Activated naive CD4-positive, alpha-beta T cell treated with Interleukin-2 at 50 U/mL for 16 hours (primary cell): ENCODE measurements around the gene SMYD3.
A peak's percentile ranks its signal among the peaks of the same experiment; 100 is the strongest.
"Not testable (repeated sequence)": the region's sequence is repeated elsewhere in the genome, so short reads cannot be mapped to it uniquely, and the experiment has no call there.

ENCODE experiments used
- DNase-seq: peaks from one replicate; pipeline ENCODE4 v3.0.0-alpha.2; 2020

SMYD3 gene

DNA sequence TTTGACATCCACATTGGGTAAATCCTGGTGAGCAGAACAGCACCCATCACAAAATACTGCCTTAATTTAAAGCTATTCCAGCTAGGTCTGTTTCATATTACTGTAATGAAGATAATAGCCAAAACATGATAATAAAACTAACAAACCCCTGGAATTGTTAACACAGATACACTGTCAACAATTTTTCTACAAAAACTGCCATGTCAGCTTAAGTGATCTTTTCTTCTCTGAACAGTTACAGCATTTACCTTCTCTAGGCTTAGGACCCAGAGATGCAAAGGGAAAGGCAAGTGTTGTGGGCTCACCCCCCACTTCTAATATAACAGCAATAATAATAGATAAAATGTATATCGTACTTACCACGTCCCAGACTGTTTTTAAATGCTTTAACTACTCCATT, 92.1 kb downstream of the SMYD3 start:
- no peak for DNase-seq

DNA sequence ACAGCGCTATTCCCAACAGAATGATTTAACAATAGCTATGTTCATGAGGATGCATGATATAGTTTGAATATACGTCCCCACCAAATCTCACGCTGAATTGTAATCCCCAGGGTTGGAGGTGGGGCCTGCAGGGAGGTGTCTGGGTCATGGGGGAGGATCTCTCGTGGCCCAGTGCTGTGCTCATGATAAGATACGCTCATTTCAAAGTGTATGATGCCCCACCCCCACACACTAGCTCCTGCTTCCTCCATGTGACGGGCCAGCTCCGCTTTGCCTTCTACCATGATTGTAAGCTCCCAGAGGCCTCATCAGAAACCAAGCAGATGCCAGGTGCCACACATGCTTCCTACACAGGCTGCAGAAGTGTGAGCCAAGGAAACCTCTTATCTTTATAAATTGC, 93.6 kb downstream of the SMYD3 start:
- no peak for DNase-seq

DNA sequence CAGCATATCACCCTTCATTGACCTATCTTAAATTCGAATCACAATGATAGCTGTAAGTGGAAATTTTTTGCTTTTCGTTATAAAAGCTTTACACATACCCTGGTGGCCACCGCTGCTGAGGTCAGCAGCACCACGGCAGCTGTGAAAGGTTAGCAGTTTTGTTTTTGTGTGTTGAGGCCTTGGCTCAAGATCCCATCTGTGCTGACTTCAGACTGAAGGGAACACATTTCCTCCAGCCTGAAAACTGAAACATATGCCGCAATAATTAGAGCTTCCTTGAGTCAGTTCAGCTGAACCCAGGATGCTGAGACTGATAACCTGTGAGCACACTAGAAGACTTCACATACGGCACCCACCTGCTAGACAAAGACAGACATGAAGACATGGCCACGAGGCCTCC, 103.0 kb downstream of the SMYD3 start:
- DNase-seq: no peak

DNA sequence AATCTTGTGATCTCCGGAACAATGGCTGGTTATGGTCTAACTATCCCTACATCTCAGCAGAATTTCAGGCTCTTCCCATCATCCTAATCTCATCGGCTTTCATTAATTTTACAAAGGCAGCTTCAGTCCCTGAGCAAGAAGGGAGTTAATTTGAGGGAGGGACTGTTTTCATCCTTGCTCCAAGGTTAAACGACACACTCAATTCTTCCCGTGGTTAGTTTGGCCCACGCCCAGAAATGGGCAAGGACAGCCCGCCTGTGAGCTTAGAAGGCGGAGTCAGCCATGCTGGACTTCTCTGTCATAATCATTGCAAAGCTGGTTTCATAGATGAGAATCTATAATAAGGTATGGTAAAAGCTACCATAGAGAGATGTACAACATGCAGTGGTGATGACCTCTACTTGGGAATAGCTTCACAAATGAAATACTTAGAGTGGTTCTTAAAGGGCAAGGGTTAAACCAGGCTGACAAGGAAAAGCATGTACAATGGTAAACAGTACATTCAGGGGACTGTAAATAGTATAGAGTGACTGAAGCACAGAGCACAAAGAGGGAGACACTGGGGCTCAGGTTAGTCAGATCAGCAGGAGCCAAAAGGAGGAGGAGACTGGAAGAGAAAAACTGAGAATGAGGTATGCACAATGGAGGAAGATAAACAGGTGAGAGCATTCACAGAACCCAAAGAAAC, 108.8 kb downstream of the SMYD3 start:
- no peak for DNase-seq

DNA sequence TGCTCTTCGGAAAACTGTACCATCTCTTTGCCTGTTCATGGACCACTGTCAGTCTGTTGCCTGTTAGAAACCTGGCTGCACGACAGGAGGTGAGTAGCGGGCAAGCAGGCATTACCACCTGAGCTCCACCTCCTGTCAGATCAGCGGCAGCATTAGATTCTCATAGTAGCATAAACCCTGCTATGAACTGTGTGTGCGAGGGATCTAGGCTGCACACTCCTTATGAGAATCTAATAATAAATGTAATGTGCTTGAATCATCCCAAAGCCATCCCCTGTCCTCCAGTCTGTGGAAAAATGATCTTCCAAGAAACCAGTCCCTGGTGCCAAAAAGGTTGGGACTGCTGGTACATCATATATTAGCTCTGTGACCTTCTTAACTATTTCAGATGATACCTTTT, 110.0 kb downstream of the SMYD3 start:
- DNase-seq: no peak

DNA sequence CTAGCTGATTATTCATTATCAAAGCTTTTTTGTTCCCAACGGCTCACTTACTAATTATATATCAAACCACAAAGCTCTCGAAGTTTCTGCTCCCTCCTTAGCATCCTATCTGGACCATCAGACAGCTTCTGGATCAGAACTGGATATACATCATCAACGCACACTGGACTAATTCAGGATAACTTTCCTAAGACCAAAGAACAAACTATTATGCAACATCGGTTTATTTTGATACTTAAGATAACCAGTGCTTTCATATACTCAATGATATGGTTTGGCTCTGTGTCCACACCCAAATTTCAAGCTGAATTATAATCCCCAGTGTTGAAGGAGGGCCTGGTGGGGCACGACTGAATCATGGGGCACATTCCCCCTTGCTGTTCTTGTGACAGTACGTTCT, 110.8 kb downstream of the SMYD3 start:
- no peak for DNase-seq

DNA sequence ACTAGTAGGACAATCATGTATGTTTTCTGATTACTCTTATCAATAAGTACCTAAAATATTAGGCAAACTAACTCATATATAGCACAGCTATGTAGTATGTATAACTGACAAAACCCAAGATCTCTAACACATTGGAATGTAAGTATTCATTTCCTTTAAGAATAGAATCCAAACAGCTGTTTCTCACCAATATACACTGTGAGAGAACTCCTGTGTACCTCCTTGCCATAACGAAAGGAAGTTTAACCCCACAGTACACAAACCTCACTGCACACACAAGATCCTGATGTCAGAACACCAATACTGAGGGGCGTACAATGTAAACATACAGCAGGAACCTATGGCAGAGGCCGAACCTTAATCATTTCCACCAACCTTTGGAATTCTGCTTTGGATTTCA, 113.0 kb downstream of the SMYD3 start:
- DNase-seq: no peak

DNA sequence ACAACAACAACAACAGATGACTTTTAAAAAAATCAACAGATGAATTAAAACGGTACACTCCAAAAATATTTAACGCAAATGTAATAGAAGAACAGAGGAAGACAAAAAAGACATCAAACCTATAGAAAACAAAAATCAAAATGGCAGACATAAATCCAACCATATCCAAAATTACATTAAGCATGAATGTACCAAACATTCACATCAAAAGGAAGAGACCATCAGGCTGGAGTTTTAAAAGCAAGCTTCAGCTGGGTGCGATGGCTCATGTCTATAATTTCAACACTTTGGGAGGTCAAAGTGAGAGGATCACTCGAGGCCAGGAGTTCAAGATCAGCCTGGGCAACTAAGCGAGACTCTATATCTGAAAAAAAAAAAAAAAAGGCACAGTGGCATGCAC, 116.2 kb downstream of the SMYD3 start:
- DNase-seq: no peak

DNA sequence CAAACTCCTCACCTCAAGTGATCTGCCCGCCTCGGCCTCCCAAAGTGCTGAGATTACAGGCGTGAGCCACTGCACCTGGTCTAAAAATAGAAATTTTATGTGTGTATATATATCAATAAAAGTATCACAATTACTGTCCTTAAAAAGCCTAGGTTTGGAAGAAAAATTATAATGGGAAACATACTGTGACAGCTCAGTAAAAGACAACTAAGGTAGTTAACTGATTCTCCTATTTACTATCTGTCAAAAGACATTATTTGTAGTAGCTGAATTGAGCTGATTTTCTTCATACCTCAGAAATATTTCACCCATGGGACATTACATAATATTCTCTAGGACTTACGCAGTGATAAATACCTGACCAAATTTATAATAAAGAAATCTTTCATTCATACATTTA, 122.5 kb downstream of the SMYD3 start:
- DNase-seq: no peak

DNA sequence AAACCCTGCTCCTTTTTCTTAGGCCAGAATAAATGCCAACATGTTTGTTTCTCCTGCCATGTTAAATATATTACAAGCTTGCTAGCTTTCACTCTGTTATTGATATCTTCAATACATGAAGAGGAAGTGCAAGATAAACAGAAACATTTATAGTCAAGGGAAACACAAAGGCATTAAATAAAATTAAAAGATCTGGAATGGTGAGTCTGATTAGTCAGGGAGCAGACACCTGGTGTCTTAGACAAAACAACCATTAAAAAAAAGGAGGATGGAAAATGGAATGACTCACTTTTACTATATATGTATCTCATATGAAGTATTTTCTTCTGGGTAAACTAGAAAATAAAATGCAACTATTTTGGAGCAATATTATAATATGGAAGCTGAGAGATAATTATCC, 123.3 kb downstream of the SMYD3 start:
- DNase-seq: no peak

DNA sequence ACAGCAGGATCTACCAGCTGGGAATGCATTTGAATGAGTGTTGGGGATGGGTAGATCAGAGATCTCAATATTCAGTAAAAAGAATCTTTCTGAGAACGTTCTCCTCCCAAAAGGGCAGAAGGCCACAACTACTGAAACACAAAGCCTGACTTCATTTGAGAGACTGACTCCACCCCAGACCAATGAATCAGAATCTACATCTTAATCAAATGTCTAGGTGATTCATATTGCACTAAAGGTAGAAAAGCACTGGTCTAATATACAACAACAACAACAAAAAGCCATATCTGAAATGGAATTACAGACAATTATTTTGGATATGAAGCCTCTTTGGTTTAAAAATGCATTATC, 123.9 kb downstream of the SMYD3 start:
- no peak for DNase-seq

DNA sequence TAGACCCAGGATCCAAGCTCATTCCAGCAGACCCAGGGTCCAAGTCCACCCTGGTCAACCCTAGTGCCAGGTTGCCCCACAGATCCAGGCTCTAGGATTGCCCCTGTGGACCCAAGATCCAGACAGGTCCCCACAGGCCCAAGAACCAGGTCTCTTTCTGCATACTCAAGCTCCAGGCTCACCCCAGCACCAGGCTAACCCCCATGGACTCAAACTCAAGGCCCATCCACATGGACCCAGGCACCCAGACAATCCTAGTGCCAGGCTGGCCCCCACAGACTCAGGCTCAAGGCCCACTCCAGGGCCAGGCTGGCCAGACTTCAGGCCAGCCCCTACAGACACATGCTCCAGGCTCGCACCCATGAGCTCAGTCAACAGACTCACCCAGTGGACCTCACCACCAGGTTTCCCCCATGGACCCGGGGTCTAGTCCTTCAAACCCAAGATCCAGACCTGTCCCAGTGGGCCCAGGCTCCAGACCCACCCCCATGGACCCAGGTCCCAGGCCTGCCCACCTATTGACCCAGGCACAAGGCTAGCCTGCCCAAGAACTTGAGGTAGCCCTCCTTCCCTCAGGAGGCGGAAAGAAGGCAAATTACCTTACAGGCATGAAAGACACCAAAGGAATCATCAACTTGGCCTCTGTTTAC, 124.4 kb downstream of the SMYD3 start:
- DNase-seq: no peak

DNA sequence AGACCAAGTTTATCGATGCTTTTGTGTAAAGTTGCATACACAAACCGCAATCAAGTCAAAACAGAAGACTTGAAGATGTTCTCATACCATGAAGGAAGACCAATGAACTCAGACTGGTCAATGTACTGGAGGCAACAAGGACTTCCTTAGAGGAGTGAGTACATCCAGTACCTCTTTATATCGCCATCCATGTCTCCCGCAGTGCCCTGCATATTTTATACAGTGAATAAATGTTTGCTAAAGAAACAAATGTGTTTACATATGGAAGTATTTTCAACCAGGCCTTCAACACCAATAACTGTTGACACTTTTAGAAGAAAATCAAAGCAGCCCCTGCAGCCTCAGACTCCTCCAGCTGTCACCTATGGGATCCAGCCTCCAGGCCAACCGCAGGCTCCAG, 125.6 kb downstream of the SMYD3 start:
- no peak for DNase-seq

DNA sequence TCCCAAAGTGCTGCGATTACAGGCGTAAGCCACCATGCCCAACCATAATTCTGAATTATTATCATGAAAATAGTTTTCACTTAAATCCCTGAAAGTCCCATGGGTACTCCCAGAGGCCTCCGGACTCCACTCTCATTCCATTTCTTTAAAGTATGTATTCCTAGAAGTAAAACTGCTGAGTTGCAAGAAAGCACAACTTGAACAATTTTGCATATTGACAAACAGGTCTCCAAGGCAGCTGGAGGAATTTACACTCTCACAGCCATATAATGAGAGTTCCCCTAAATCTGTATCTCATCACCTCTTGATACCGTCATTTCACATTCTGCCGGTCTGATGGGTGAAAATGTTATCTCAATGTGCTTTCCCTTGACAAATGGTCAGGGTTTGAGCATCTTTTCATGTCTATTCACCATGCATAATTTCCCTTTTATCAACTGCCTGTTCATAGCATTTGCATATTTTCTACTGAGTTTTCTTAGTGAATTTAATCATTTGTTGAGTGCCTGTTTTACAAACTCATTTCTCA, 129.4 kb downstream of the SMYD3 start:
- DNase-seq: no peak

DNA sequence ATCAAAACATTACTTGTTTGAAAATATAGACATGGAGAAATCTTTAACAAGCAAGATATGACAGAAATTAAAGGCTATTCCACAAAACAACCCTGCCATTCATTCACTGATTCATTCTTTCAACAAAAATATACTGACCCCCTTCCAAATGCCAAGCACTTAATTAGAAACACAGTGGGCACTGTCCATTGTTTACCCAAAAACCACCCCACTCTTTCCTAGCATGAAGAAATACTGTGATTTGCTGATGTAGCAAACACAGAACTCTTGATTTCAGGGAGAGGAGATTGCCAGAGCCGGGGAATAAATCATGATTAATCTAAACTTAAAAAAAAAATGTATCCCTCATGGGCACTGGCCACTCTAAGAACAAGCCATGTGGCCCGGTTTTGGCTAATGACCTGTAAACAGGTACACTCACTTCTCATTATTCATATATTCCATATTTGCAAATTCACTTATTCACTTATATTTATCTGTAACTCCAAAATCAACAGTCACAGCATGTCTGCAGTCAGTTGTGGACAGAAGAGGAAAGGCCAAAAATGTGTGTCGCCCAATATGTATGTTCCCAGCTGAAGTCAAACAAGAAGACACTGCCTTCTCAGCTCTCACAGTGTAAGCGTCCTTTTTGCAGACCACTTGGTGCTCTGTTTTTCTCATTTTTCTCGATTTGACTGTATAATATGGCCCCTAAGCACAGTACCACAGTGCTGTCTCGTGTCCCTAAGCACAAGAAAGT, 133.1 kb downstream of the SMYD3 start:
- DNase-seq: no peak

DNA sequence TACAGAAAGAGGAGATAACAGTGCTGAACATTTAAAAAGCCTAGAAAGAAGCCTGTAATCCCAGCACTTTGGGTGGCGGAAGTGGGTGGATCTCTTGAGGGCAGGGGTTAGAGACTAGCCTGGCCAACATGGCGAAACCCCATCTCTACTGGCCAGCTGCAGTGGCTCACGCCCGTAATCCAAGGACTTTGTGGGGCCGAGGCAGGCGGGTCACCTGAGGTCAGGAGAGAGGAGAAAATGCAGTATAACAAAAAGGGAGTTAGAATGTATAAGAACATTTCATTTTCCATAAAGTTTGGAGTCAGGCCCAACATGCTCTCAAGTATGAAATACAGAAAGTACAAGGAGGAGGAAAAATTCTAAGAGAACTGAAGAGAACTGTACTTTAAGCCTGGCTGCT, 134.5 kb downstream of the SMYD3 start:
- DNase-seq: no peak

DNA sequence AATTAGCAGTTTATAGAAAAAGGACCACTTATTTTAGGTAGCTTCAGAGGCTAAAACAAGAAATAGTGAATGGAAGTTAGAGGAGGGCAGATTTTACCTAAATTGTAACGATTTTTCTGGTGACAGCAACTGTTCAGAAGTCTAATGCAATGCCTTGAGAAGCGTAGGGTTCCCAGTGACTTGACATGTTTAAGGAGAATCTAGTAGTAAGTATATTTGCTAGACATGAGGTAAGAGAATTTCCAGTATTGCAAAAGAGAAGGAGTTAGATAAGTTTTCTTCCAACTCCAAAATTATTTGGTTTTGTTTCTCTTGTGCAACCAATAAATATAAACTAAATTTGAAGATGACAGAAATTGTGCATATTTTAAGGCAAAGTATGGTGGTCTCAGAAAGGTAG, 140.0 kb downstream of the SMYD3 start:
- no peak for DNase-seq

DNA sequence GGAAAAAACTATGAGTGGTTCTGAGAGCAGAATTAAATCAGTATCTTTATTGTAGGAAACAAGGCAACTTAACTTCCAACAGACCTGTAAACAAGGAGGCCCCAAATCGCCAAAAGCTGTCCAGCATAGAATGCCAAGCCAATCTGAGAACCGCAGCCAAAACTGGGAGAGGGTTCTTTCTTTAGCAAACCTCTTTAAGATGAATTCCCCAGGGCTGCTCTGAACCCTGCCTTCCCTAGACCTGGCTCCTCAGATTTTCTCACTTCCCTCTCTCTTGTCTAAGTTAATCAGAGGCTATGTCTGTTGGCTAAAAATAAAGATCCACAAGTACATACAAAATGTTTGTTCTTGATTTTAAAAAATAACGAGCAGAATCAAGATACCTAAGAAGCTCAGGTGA, 141.4 kb downstream of the SMYD3 start:
- no peak for DNase-seq

DNA sequence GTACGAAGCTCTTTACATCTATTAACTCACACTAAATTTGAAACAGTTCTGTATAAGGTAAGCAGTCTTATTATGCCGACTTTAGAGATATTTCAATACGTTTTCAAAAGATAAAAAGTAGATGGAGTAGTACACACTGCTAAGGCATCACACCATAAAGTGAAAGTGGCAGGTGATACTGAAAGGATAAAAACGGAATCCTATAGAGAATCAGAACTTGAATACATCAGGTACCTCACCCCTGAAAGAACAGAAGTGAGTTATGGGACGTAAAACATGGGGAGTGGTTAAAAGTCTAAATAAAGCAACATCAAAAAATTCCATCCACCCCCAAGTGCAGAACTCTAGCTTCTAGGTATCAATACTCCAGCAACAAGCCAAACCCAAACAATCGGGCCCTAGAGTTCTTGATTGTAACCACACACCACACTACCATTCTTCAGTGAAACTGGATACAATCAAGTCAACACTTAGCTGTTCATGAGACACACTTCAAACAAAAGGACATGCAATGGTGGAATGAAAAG, 142.6 kb downstream of the SMYD3 start:
- peak; percentile 5 for DNase-seq

DNA sequence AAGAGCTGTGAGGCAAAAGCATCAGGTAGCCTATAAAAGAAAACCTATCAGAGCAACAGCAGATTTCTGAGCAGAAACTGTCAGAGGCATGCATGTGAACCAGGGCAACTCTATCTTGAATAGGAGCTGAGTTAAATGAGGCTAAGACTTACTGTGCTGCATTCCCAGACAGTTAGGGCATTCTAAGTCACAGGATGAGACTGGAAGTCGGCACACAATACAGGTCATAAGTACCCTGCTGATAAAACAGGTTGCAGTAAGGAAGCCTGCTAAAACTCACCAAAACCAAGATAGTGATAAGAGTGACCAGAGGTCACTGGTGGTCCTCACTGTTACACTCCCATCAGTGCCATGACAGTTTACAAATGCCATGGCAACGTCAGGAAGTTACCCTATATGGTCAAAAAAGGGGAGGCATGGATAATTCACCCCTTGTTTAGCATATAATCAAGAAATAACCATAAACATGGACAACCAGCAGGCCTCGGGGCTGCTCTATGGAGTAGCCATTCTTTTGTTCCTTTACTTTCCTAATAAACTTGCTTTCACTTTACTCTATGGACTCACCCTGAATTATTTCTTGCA, 150.0 kb downstream of the SMYD3 start:
- DNase-seq: not testable (repeated sequence)

DNA sequence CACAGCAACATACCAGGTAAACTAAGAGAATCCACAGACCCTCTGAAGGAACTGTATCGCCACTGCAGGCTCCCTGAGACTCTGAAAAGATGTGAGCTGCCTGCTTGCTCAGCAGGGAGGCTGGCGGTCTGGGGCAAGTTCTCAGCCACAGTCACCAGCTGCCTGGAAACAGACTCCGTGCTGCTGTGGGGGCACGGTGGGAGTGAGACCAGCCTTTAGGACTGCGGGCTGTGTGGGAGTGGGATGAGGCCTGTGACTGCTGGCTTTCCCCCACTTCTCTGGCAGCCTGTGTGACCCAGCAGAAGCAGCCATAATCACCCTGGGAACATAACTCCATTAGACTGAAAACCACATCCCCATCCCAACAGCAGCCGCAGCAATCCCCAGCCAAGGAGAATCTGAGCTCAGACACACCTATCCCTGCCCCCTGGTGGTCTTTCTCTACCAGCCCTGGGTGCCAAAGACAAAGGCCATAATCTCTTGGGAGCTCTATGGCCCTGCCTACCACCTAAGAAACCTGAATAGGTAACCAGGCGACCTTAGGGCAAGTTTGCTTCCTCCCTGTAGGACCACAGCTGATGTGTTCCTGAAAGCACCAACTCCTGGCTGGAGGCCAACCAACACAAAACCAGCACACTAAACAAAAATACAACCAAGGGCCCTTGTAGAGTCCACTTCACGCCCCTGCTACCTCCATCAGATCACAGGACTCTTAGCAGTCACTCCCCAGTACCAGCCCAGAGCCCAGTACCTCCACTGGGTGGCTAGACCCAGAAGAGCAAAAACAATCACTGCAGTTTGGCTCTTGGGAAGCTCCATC, 151.5 kb downstream of the SMYD3 start:
- DNase-seq: no peak

DNA sequence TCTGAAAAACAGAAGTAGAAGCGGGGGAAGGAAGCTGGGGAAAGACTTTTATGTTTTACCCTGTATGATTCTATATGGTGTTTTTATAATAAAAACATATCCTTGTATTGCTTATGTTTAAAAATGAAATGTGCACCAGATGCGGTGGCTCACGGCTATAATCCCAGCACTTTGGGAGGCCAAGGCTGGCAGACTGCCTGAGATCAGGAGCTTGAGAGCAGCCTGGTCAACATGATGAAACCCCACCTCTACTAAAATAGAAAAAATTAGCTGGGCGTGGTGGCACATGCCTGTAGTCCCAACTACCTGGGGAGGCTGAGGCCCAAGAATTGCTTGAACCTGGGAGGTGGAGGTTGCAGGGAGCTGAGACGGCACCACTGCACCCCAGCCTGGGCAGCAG, 155.4 kb downstream of the SMYD3 start:
- DNase-seq: no peak

DNA sequence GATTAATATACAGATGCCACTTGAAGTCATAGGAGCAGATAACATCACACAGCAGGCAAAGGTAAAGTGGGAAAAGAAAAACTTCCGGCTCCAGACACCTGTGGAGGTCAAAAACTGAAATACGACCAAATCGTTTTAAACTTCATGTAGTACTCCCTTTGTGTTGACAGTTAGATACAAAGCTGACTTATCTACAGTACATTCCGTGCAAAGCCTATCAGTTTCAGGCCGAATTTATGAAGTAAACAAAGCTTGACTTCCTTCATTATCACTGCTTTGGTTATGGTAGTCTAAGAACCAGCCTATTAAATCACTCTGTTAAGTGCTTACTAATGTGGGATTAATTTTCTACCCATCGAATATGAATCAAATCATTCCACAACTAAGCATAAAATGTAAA, 156.3 kb downstream of the SMYD3 start:
- no peak for DNase-seq
